GM12878 (cell line): Measurements from ENCODE around the gene TCF20. TPM values are rescaled to one million over a fixed set of nuclear protein-coding genes. Genes with fewer than 3 reads are reported as not detected.

Experiments
- ATAC-seq: fragments of 200-7000 bp; cut with Tn5 transposase; 3 replicates; pipeline ENCODE4 v1.9.1; 2020; ENCODE audit warnings: mild to moderate bottlenecking, moderate library complexity
- BruUV-seq: library from RNA; stranded (reverse); fragments of 400-500 nt; replicated peaks from 2 replicates; lab custom pipeline; 2021; lab: Mats Ljungman, UMichigan
- CTCF ChIA-PET: fragments of 300-600 bp; sonication (Branson Sonifier 250); formaldehyde crosslinking; extraction: SDS; loops from one replicate; lab custom pipeline; 2021; ENCODE audit warnings: inconsistent platforms; lab: Yijun Ruan, JAX
- POLR2A ChIA-PET: fragments of 350-600 bp; formaldehyde crosslinking; extraction: SDS; loops from one replicate; lab custom pipeline; 2021; ENCODE audit warnings: inconsistent platforms; lab: Charles Lee
- RAD21 ChIA-PET: fragments of 300-600 bp; sonication (Branson Sonifier 250); formaldehyde crosslinking; loops from one replicate; lab custom pipeline; 2023; ENCODE audit warnings: antibody characterized with exemption; ENCODE audit not compliant: unreplicated experiment; lab: Charles Lee
- SMC1A ChIA-PET: fragments of 300-600 bp; sonication (Branson Sonifier 250); formaldehyde crosslinking; loops from one replicate; lab custom pipeline; 2023; ENCODE audit not compliant: unreplicated experiment, uncharacterized antibody; lab: Charles Lee
- DNase-seq: peaks from one replicate; pipeline ENCODE4 v3.0.0-alpha.2; 2011; ENCODE audit warnings: low read depth, low spot score
- FAIRE-seq: peaks from 3 replicates; lab custom pipeline; 2011; peaks lifted over from hg19 to GRCh38; lab: Jason Lieb, UNC
- H2AFZ ChIP-seq: 2 replicates; pipeline ENCODE4 v1.6.0; 2011; ENCODE audit warnings: low read depth, low read length, control low read depth; ENCODE audit not compliant: control insufficient read depth
- H3K27ac ChIP-seq: 2 replicates; pipeline ENCODE4 v1.5.1; 2011; ENCODE audit warnings: control low read depth; ENCODE audit not compliant: control insufficient read depth, insufficient read depth
- H3K27me3 ChIP-seq, 2 experiments: replicated peaks in 1 of 2; 2 replicates each; pipeline versions ENCODE4 v1.6.0 to v1.6.1; 2011; ENCODE audit warnings: low read length in 1 of 2; ENCODE audit not compliant: control insufficient read depth in 2 of 2, insufficient read depth in 2 of 2
- H3K36me3 ChIP-seq, 2 experiments: 2 replicates each; pipeline ENCODE4 v1.5.1; 2011; ENCODE audit warnings: low read length in 1 of 2; ENCODE audit not compliant: control insufficient read depth in 2 of 2, insufficient read depth in 2 of 2
- H3K4me1 ChIP-seq: 2 replicates; pipeline ENCODE4 v1.6.1; 2011; ENCODE audit warnings: mild to moderate bottlenecking, low read length, moderate library complexity, mixed read lengths; ENCODE audit not compliant: control insufficient read depth, insufficient read depth
- H3K4me2 ChIP-seq: 2 replicates; pipeline ENCODE4 v1.6.0; 2011; ENCODE audit warnings: control low read depth; ENCODE audit not compliant: control insufficient read depth, insufficient read depth
- H3K4me3 ChIP-seq: fragments of 200-600 bp; sonication (generic); 2 replicates; pipeline ENCODE4 v1.5.1; 2016
- H3K79me2 ChIP-seq: 2 replicates; pipeline ENCODE4 v1.6.0; 2011; ENCODE audit warnings: low read length; ENCODE audit not compliant: control insufficient read depth, insufficient read depth
- H3K9ac ChIP-seq: 2 replicates; pipeline ENCODE4 v1.8.0; 2011; ENCODE audit warnings: low read length, control low read depth, mixed read lengths; ENCODE audit not compliant: control insufficient read depth, insufficient read depth
- H3K9me3 ChIP-seq: replicated peaks from 3 replicates; pipeline ENCODE4 v1.5.1; 2011; ENCODE audit warnings: mild to moderate bottlenecking, low read length; ENCODE audit not compliant: control insufficient read depth, insufficient read depth
- H4K20me1 ChIP-seq: 2 replicates; pipeline ENCODE4 v1.6.0; 2011; ENCODE audit not compliant: control insufficient read depth, insufficient read depth
- EGR1 ChIP-seq, 2 experiments: IDR thresholded peaks; 1 replicate in 1 of 2; 2 replicates in 1 of 2; pipeline ENCODE4 v1.6.1; 2011 to 2012; ENCODE audit warnings: low read depth in 2 of 2, low read length in 2 of 2, borderline replicate concordance in 1 of 2, mild to moderate bottlenecking in 1 of 2, moderate library complexity in 1 of 2
- POLR2A ChIP-seq: IDR thresholded peaks from 2 replicates; pipeline ENCODE4 v1.6.1; 2011; ENCODE audit warnings: low read depth, mild to moderate bottlenecking, low read length
- TBL1XR1 ChIP-seq: IDR thresholded peaks from 2 replicates; pipeline ENCODE4 v1.6.1; 2012; ENCODE audit warnings: low read depth, low read length, improper control_type of control experiment
- USF1 ChIP-seq: IDR thresholded peaks from 2 replicates; pipeline ENCODE4 v1.6.1; 2011; ENCODE audit warnings: borderline replicate concordance, low read depth, mild to moderate bottlenecking, moderate library complexity, mixed read lengths, low read length; ENCODE audit not compliant: insufficient read depth; ENCODE audit errors: extremely low read length
- YY1 ChIP-seq: IDR thresholded peaks from 2 replicates; pipeline ENCODE4 v1.6.1; 2011; ENCODE audit warnings: low read depth, mild to moderate bottlenecking, low read length
- WGBS: methylation state at CpG from one replicate; pipeline ENCODE4 v1.1.6; 2016; ENCODE audit warnings: low lambda C conversion rate; ENCODE audit not compliant: insufficient replicate concordance, insufficient coverage; ENCODE audit errors: missing lambda C conversion rate; 5-methylcytosine and 5-hydroxymethylcytosine counted together
- in situ Hi-C: fragments of 300-500 bp; cut with MboI; formaldehyde crosslinking; loops from 9 replicates; pipeline ENCODE4 v1.14.3; 2018; ENCODE audit warnings: mixed read lengths
- intact Hi-C: fragments of 100-400 bp; cut with micrococcal nuclease; formaldehyde crosslinking; loops from one replicate; pipeline ENCODE4 v1.14.2; 2022; ENCODE audit not compliant: unreplicated experiment
- polyA plus RNA-seq, 11 experiments: library from polyadenylated mRNA; depleted of rRNA in 4 of 11; unstranded in 6 of 11; stranded (reverse) in 5 of 11; fragments of >200 nt; fragmentation: Nextera tagmentation in 4 of 11; fragmentation: Illumina TruSeq in 1 of 11; extraction: Ambion mirVana in 4 of 11; extraction: Trizol in 1 of 11; gene quantifications; 1 replicate in 1 of 11; 2 replicates in 10 of 11; pipeline versions ENCODE4 v1.2.1 to v1.2.3, GENCODE V29; 2011 to 2016; ENCODE audit warnings: inconsistent platforms in 2 of 11, missing spikeins in 2 of 11, low read depth in 1 of 11
- total RNA-seq, 4 experiments: library from RNA; depleted of rRNA in 3 of 4; stranded (reverse); fragments of >200 nt in 3 of 4; fragmentation: Illumina TruSeq in 1 of 4; extraction: Trizol in 1 of 4; gene quantifications; 2 replicates each; pipeline versions ENCODE4 v1.2.1 to v1.2.3, GENCODE V29; 2013 to 2021

The TCF20 gene
- total and polyA plus RNA-seq, 10 of the 15 experiments (the other 5 are each of a cell fraction or from before 2014, with no cell fraction given), result 0.64 to 52.9 (median 22.6) TPM

GRCh38 chr22:42270176-42270509 lies 310 bp downstream of the TCF20 start:
- Histone ChIP-seq H3K4me3 (peak overlapping the region; percentile 97), H3K4me1 (peaks cover 8% of the 10 kb centered on the region; the same call in 1 of the 2 replicates), H4K20me1 (no peaks in the 10 kb centered on the region; the same call in 1 of the 2 replicates), H3K36me3 (0 out of 4 replicates have a peak, but pooled peaks cover 0 to 2% of the 10 kb centered on the region in 2 experiments), H3K27ac (peak overlapping the region; percentile 81), H2AFZ (peak overlapping the region; percentile 13), H3K9me3 (no peaks in the 10 kb centered on the region), H3K79me2 (peaks cover 48% of the 10 kb centered on the region), H3K4me2 (peak overlapping the region; percentile 86; the same call in 1 of the 2 replicates), H3K9ac (peak overlapping the region; percentile 92), H3K27me3 (no peaks in the 10 kb centered on the region)
- SMC1A ChIA-PET, result no interaction called here
- no TSS peak for BruUV-seq
- ATAC-seq, result peak; percentile 58
- 5% methylated on average over 16 of the region's 37 CpGs for WGBS
- CTCF ChIA-PET, result no interaction called here
- peak; percentile 4 for TF ChIP-seq USF1
- no peak for TF ChIP-seq YY1
- TF ChIP-seq EGR1 (IDR thresholded peaks at IDR 0.05; ENCODE audit: borderline replicate concordance in 1 of 2, low read depth in 2 of 2, low read length in 2 of 2), result peak in 1 of 2 experiments; percentile 33; a peak in 1 of 3 replicates
- no peak for TF ChIP-seq TBL1XR1
- TF ChIP-seq POLR2A, result peak; percentile 36; the same call in 1 of the 2 replicates
- in situ Hi-C loops, result no loop called here
- intact Hi-C loops, result no loop called here
- FAIRE-seq, result no peak
- POLR2A ChIA-PET, result no interaction called here
- RAD21 ChIA-PET, result no interaction called here
- no peak for DNase-seq
